Cardiac muscle cell (in vitro differentiated cells and primary cell): ENCODE measurements around the gene PLAAT5. TPM values are rescaled to one million over a fixed set of nuclear protein-coding genes. Genes with fewer than 3 reads are reported as not detected.
A peak's percentile ranks its signal among the peaks of the same experiment; 100 is the strongest.

ENCODE experiments used
- DNase-seq, 2 donors: peaks; one replicate each; pipeline versions ENCODE4 v3.0.0 to v3.0.0-alpha.2; 2010 to 2017; ENCODE audit warnings: low read depth in 1 of 2, low spot score in 1 of 2
- H3K27ac ChIP-seq: fragments of 200-600 bp; sonication (generic); 2 replicates; pipeline ENCODE4 v1.5.1; 2016
- H3K27me3 ChIP-seq: fragments of 200-600 bp; sonication (generic); 2 replicates; pipeline ENCODE4 v1.6.0; 2016; ENCODE audit warnings: control low read depth
- H3K36me3 ChIP-seq: fragments of 200-600 bp; sonication (generic); 2 replicates; pipeline ENCODE4 v1.5.1; 2016; ENCODE audit warnings: control low read depth
- H3K4me1 ChIP-seq: fragments of 200-600 bp; sonication (generic); 2 replicates; pipeline ENCODE4 v1.8.1; 2017; ENCODE audit warnings: low read depth, mild to moderate bottlenecking, mixed run types
- H3K4me3 ChIP-seq: fragments of 200-600 bp; sonication (generic); 2 replicates; pipeline ENCODE4 v1.5.1; 2016; ENCODE audit warnings: mild to moderate bottlenecking
- H3K9me3 ChIP-seq: fragments of 200-600 bp; sonication (generic); 2 replicates; pipeline ENCODE4 v1.5.1; 2017; ENCODE audit warnings: low read depth, mild to moderate bottlenecking, control low read depth
- polyA plus RNA-seq: library from polyadenylated mRNA; unstranded; fragments of >200 nt; fragmentation: Nextera tagmentation; extraction: Ambion mirVana; gene quantifications from 2 replicates; pipeline ENCODE4 v1.2.1, GENCODE V29; 2016
- total RNA-seq: library from RNA; depleted of rRNA; stranded (reverse); fragments of >200 nt; gene quantifications from 2 replicates; pipeline ENCODE4 v1.2.3, GENCODE V29; 2016
- TF ChIP-seq, protein P1 (sequence below): IDR thresholded peaks from 2 replicates; pipeline ENCODE4 v1.5.1; 2012; ENCODE audit warnings: low read depth, mild to moderate bottlenecking, low read length

PLAAT5 gene
- total and polyA plus RNA-seq, 2 experiments from 2014 or later, result 0.06 TPM; not detected in 1

- Histone ChIP-seq H3K4me3 (no peak overlapping the region), H3K4me1 (no peaks in the 10 kb centered on the region), H3K27ac (no peak overlapping the region), H3K36me3 (no peaks in the 10 kb centered on the region), H3K9me3 (no peaks in the 10 kb centered on the region), H3K27me3 (no peaks in the 10 kb centered on the region)
- no peak for DNase-seq
- TF ChIP-seq, protein P1, sequence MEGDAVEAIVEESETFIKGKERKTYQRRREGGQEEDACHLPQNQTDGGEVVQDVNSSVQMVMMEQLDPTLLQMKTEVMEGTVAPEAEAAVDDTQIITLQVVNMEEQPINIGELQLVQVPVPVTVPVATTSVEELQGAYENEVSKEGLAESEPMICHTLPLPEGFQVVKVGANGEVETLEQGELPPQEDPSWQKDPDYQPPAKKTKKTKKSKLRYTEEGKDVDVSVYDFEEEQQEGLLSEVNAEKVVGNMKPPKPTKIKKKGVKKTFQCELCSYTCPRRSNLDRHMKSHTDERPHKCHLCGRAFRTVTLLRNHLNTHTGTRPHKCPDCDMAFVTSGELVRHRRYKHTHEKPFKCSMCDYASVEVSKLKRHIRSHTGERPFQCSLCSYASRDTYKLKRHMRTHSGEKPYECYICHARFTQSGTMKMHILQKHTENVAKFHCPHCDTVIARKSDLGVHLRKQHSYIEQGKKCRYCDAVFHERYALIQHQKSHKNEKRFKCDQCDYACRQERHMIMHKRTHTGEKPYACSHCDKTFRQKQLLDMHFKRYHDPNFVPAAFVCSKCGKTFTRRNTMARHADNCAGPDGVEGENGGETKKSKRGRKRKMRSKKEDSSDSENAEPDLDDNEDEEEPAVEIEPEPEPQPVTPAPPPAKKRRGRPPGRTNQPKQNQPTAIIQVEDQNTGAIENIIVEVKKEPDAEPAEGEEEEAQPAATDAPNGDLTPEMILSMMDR, result no peak
These were observed 17.8 kb upstream of the PLAAT5 start for GRCh38 chr11:63508745-63509144.

GRCh38 chr11:63508009-63508408, 17.0 kb upstream of the PLAAT5 start:
- H3K4me1 ChIP-seq, result no peaks in the 10 kb centered on the region
- no peak overlapping the region for H3K4me3 ChIP-seq
- no peak overlapping the region for H3K27ac ChIP-seq
- peak; percentile 61 to 65 for DNase-seq
- H3K36me3 ChIP-seq, result no peaks in the 10 kb centered on the region
- TF ChIP-seq, protein P1, result peak; percentile 48
- H3K27me3 ChIP-seq, result no peaks in the 10 kb centered on the region
- no peaks in the 10 kb centered on the region for H3K9me3 ChIP-seq

DNA sequence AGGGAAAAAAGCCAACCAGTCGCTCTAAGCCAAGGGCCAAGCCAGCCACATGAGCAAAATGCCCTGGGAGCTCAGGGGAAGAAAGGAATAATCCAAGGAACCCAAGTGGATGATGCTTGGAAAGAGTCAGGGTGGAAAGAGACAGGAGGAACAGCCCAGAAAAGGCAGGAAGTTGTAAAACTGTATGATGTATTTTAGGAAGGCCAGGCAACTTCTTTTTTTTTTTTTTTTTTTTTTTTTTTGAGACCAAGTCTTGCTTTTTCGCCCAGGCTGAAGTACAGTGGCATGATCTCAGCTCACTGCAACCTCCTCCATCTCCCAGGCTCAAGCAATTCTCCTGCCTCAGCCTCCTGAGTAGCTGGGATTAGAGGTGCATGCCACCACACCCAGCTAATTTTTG, 16.5 kb upstream of the PLAAT5 start:
- H3K4me3 ChIP-seq, result no peak overlapping the region
- H3K27me3 ChIP-seq, result no peaks in the 10 kb centered on the region
- H3K27ac ChIP-seq, result no peak overlapping the region
- no peaks in the 10 kb centered on the region for H3K4me1 ChIP-seq
- no peak for DNase-seq
- H3K36me3 ChIP-seq, result no peaks in the 10 kb centered on the region
- TF ChIP-seq, protein P1, result no peak
- no peaks in the 10 kb centered on the region for H3K9me3 ChIP-seq

- no peaks in the 10 kb centered on the region for H3K36me3 ChIP-seq
- H3K9me3 ChIP-seq, result no peaks in the 10 kb centered on the region
- no peak for DNase-seq
- no peaks in the 10 kb centered on the region for H3K27me3 ChIP-seq
- H3K27ac ChIP-seq, result no peak overlapping the region
- TF ChIP-seq, protein P1, result no peak
- no peak overlapping the region for H3K4me3 ChIP-seq
- H3K4me1 ChIP-seq, result no peaks in the 10 kb centered on the region
These were observed 15.9 kb upstream of the PLAAT5 start for GRCh38 chr11:63506876-63507275.

- Histone ChIP-seq H3K4me1 (no peaks in the 10 kb centered on the region), H3K27me3 (no peaks in the 10 kb centered on the region), H3K36me3 (no peaks in the 10 kb centered on the region), H3K9me3 (no peaks in the 10 kb centered on the region), H3K27ac (no peak within 1 kb of the TSS), H3K4me3 (no peak within 1 kb of the TSS)
- peak in 1 of 2 donors; percentile 98 for DNase-seq
- TF ChIP-seq, protein P1, result no peak
These were observed 15.0 kb upstream of the PLAAT5 start, which contains the start of gene LGALS12 for GRCh38 chr11:63505857-63506528. Gene LGALS12 (plus strand): TSS chr11:63506084. CDS start chr11:63506459, 375 bp downstream.
